ENCODE results near the gene NEURL2. TPM values are rescaled to one million over a fixed set of nuclear protein-coding genes. Genes with fewer than 3 reads are reported as not detected.

Gene NEURL2
- total and polyA plus RNA-seq, 10 of the 15 experiments (the other 5 are each of a cell fraction or from before 2014, with no cell fraction given), result 0.53 to 7.0 (median 2.7) TPM

- TF ChIP-seq ZBTB40 (IDR thresholded peaks at IDR 0.05; ENCODE audit: borderline replicate concordance) (no peak; the same call in 1 of the 2 replicates), CBX3 (IDR thresholded peaks at IDR 0.05; ENCODE audit: borderline replicate concordance, low read depth) (no peak), MTA2 (IDR thresholded peaks at IDR 0.05; ENCODE audit: low read depth) (no peak), SRF (IDR thresholded peaks at IDR 0.05; ENCODE audit: low read depth in 2 of 2, low read length in 2 of 2) (no peak), SREBF2 (IDR thresholded peaks at IDR 0.05; ENCODE audit: low read length) (no peak), CBX5 (IDR thresholded peaks at IDR 0.05; ENCODE audit: low read depth) (no peak), PRDM15 (CRISPR knock-in tag; IDR thresholded peaks at IDR 0.05) (no peak), BCL11A (IDR thresholded peaks at IDR 0.05; ENCODE audit: low read depth, low read length) (no peak), ESRRA (IDR thresholded peaks at IDR 0.05; ENCODE audit: low read length) (no peak), MTA3 (IDR thresholded peaks at IDR 0.05; ENCODE audit: borderline replicate concordance, low read length) (no peak), USF1 (IDR thresholded peaks at IDR 0.05; ENCODE audit: borderline replicate concordance, extremely low read length, insufficient read depth, low read depth, low read length) (peak; percentile 77), EGR1 (IDR thresholded peaks at IDR 0.05; ENCODE audit: borderline replicate concordance in 1 of 2, low read depth in 2 of 2, low read length in 2 of 2) (peak in 1 of 2 experiments; percentile 80; a peak in 2 of 3 replicates), RELB (IDR thresholded peaks at IDR 0.05; ENCODE audit: low read depth) (0 out of 2 replicates have a peak, but pooled peaks have one; percentile 23), TCF7 (IDR thresholded peaks at IDR 0.05; ENCODE audit: borderline replicate concordance) (no peak), STAT1 (conservative IDR thresholded peaks at IDR 0.05) (peak; percentile 81), TAF1 (IDR thresholded peaks at IDR 0.05; ENCODE audit: borderline replicate concordance, low read depth, low read length) (peak; percentile 98), ZNF274 (IDR thresholded peaks at IDR 0.05; ENCODE audit: insufficient read depth, insufficient read length) (no peak), STAT3 (IDR thresholded peaks at IDR 0.05; ENCODE audit: low read depth, low read length) (no peak), SUPT20H (IDR thresholded peaks at IDR 0.05; ENCODE audit: borderline replicate concordance, control insufficient read depth, low read depth, low read length) (no peak)
These were observed 43.8 kb upstream of the NEURL2 start, which contains the start of gene PCIF1 (continued) for GRCh38 chr20:45934586-45935415.
